GM23338 (cell line): ENCODE results near the gene RTN3.

ENCODE experiments used
- CTCF ChIP-seq, 2 experiments: fragments of 200-600 bp in 1 of 2; sonication (generic) in 1 of 2; conservative IDR thresholded peaks; 2 replicates each; pipeline versions ENCODE4 v1.5.1 to v1.6.1; 2016 to 2017; ENCODE audit warnings: antibody characterized with exemption in 2 of 2, low read depth in 2 of 2, mild to moderate bottlenecking in 2 of 2, moderate library complexity in 1 of 2
- EZH2 ChIP-seq: fragments of 200-600 bp; sonication (generic); IDR thresholded peaks from one replicate; pipeline ENCODE4 v1.8.0; 2017; ENCODE audit warnings: antibody characterized with exemption, mild to moderate bottlenecking, low read depth; ENCODE audit not compliant: unreplicated experiment
- EZH2phosphoT487 ChIP-seq: fragments of 200-600 bp; sonication (generic); IDR thresholded peaks from one replicate; pipeline ENCODE4 v1.8.1; 2018; ENCODE audit warnings: antibody characterized with exemption; ENCODE audit not compliant: unreplicated experiment
- POLR2AphosphoS5 ChIP-seq: IDR thresholded peaks from 2 replicates; pipeline ENCODE4 v1.6.1; 2016; ENCODE audit warnings: antibody characterized with exemption, low read depth
- STAT1 ChIP-seq: IDR thresholded peaks from one replicate; pipeline ENCODE4 v1.6.1; 2016; ENCODE audit warnings: antibody characterized with exemption; ENCODE audit not compliant: unreplicated experiment

- no peak for TF ChIP-seq CTCF (conservative IDR thresholded peaks at IDR 0.05; ENCODE audit: low read depth in 2 of 2)
- TF ChIP-seq EZH2phosphoT487: no peak
- TF ChIP-seq POLR2AphosphoS5: no peak
- no peak for TF ChIP-seq EZH2
- no peak for TF ChIP-seq STAT1
These were observed 17.9 kb downstream of the RTN3 start for GRCh38 chr11:63698976-63699733.
